Frontal cortex (tissue), 4 donors: ENCODE measurements around the gene AMMECR1. TPM values are rescaled to one million over a fixed set of nuclear protein-coding genes. Genes with fewer than 3 reads are reported as not detected.
"Not testable (repeated sequence)": the region's sequence is repeated elsewhere in the genome, so short reads cannot be mapped to it uniquely, and the experiment has no call there.

ENCODE experiments used
- DNase-seq, 2 donors: peaks; one replicate each; pipeline ENCODE4 v3.0.0; 2012; ENCODE audit warnings: low spot score in 2 of 2
- FAIRE-seq: peaks from 2 replicates; lab custom pipeline; 2012; peaks lifted over from hg19 to GRCh38; lab: Jason Lieb, UNC
- total RNA-seq: library from RNA; depleted of rRNA; stranded (reverse); fragments of >200 nt; gene quantifications from one replicate; pipeline ENCODE4 v1.2.3, GENCODE V29; 2014
- donor health status: control.
- donor health status: control.
- donor health status: control.

AMMECR1 gene
- total RNA-seq, result 2.9 TPM

DNA sequence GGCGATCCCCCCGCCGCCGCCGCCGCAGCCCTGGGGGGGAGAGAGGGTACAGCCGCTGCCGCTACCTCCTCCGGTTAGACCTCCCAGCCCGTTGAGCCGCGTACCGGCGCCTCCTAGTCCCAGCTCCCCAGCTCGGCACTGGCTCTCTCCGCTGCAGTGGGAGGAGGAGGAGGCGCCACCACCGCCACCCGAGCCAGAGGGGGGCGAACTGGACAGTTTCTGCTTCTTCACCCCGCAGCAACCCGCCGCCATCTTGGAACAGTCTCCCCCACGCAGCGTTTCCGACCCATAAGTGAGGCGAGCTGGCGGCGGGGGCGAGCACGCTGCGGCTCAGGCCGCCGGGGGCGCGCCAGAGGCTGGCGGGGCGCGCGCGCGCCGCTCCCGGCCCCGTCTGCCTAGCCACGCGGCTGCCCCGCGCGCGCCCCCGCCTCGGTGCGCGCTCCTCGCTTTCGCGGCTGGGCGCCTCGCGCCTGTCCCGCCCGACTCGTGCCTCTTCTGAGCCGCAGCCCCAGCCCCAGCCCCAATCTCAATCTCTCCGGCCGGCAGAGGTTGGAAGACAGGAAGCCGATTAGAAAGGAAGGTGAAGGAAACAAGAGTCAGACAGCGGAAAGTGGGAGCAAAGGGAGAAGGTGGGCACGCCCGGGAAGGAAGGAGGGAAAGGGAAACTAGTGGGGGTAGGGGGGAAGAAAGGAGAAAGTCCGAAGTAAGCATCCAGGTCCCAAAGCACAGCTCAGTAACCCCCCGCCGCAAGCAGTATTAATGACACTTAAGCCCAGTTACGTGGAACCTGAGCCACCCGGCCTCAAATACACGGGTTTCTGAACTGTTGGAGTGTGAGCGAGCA is at the start of gene AMMECR1:
AMMECR1 (minus strand) TSS at position 266 of the 844 bp plus-strand sequence; CDS start at position 252, 14 bp downstream.
- FAIRE-seq (no peak), DNase-seq (peak; percentile 74 to 80)

DNA sequence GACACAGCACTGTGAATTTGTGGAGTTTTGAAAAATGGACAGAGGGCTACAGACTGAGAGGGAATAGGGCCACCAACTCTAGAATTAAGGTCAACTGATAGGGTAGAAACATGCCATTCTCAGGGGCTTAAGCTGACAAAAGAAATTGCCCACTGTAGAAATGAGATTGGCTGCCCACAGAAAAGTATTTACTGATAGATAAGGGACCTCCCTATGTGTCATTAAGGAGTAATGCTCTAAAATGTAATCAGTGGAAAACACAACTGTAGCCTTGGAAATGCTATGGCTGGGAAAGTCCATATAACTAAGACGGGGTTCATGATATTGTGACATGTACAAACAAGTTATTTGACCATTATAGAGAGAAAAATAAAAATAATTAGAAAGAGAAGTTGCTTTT is 45.4 kb upstream of the AMMECR1 start:
- no peak for FAIRE-seq
- DNase-seq, result no peak

DNA sequence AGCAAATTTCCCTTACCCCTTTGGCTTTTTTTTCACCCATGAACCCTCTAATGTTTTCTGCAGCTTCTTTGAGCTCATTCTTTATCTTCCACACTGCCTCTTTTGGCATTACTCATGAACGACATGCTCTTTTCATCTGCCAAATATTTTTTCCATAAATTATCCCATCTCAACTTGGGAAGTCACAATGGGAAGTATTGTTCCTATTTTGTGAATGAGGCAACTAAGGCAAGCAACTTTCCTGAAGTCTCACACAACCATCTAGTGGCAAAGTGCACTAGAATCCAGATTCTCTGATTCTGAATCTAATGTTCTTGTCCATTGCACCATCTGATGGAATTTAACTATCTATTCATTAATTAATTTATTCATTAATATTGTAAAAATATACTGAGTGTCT is 41.4 kb upstream of the AMMECR1 start:
- no peak for FAIRE-seq

DNA sequence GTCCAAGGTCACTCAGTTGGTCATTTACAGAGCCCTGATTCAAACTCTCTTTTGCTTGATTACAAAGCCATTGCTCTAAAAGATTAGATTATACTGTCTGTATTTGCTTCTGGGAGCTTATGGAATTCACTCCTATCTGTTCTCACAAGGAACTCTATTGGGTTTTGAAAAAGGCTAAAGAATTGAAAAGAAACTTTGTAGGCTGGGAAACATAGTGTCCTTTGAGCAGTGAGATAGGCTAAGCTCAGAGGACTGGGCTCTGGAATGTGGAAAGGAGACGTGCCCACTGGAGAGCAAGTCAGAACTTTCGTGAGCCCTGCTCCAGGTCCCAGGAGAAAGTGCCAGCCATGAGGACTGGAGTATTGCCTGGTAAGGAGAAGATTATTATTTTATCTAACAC is 40.7 kb upstream of the AMMECR1 start, which contains the start of gene RTL9:
RTL9 (plus strand) TSS at position 301 of the 400 bp plus-strand sequence. CDS start 91,770 bp downstream, outside the sequence.
- FAIRE-seq (no peak), DNase-seq (no peak)

More for the DNA sequence above, 41.4 kb upstream of the AMMECR1 start:
- DNase-seq, result peak in 1 of 2 donors; percentile 8

DNA sequence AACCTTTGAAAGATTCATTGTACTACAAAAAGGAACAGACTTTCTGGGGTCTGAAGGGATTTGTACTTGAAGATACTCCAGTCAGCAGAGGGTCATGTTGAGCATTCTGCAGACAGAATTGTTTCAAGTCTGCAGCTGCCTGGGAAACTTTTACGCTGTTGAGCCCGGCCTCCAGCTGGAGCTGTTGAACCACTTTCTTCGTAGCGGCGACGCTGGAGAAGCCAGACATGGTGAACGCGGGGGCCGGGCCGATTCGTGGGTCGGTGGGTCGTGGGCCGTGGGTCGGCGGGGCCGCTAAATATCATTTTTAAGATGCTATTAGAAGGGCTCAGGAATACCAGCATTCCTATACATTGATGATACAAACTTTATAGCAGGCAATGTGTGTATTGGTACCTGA is 28.8 kb upstream of the AMMECR1 start:
- DNase-seq (no peak), FAIRE-seq (no peak)

DNA sequence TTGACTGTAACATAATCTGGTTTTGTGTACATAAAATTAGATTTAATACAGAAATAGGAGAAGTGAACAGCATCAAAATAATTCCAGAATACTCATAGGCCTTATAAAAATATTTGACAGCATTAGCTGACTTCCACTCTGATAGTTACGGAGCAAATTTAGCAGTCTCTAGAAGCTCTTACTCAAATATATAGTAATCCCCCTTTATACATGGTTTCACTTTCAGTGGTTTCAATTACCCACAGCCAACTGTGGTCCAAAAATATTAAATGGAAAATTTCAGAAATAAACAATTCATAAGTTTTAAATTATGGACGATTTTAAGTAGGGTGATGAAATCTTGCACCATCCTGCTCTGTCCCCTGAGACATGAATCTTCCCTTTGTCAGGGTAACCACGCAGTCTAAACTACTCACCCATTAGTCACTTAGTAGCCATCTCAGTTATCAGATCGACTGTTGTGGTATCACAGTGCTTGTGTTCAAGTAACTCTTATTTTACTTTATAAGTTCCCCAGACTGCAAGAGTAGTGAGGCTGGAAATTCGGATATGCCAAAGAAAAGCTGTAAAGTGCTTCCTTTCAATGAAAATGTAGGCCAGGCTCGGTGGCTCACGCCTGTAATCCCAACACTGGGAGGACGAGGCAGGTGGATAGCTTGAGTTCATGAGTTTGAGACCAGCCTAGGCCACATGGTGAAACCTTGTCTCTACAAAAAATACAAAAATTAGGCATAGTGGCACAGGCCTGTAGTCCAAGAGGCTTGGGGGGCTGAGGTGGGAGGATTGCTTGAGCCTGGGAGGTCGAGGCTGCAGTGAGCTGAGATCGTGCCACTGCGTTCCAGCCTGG is 23.5 kb upstream of the AMMECR1 start:
- no peak for DNase-seq
- no peak for FAIRE-seq

DNA sequence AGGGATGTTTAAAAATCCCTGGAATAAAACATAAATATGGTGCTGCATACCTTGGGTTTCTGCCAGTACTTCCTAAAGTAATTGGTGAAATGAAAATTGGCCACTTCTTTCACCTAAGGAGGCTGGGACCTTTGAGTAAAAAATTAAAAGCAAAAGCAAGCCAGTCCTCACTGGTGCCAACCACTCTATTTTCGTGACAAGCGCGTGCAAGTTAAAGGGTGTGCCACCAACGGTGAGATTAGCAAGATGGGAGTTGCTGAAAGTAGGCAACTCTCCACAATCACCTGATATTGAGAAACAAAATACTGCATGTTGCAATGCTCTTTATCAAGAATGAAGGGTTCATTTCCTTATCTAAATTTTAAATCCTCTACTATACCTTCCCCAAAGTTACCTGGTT is 21.1 kb upstream of the AMMECR1 start:
- FAIRE-seq (no peak), DNase-seq (no peak)

DNA sequence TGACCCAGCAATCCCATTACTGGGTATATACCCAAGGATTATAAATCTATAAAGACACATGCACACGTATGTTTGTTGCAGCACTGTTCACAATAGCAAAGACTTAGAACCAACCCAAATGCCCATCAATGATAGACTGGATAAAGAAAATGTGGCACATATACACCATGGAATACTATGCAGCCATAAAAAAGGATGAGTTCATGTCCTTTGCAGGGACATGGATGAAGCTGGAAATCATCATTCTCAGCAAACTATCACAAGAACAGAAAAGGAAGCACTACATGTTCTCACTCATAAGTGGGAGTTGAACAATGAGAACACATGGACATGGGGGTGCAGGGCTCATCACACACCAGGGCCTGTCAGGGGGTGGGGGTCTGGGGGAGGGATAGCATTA is 15.6 kb upstream of the AMMECR1 start:
- DNase-seq, FAIRE-seq: not testable (repeated sequence)

DNA sequence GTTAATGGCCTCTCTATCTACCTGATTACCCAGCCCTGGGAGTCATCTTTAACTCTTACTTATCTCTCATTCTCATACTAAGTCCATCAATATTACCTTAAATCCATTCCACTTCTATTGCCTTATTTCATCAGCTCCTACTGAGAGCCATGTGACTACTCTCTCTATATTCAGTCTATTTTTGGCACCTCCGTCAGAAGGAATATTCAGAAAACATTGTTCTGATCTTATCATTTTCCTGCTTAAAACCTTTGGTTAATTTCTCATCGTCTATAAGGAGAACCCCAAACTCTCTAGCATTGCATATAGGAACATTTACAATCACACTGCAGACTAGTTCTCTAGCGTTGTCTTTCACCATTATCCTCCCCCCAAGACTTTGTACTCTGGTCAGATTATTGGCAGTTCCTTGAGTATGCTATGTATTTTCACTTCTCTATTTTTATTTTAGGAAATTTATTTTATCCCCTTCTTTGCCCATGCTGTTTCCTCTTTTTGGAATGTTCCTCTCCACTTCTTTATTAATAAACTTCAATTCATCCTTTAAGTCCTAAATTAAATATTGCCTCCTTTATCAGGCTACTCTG is 13.7 kb upstream of the AMMECR1 start:
- FAIRE-seq, result no peak

DNA sequence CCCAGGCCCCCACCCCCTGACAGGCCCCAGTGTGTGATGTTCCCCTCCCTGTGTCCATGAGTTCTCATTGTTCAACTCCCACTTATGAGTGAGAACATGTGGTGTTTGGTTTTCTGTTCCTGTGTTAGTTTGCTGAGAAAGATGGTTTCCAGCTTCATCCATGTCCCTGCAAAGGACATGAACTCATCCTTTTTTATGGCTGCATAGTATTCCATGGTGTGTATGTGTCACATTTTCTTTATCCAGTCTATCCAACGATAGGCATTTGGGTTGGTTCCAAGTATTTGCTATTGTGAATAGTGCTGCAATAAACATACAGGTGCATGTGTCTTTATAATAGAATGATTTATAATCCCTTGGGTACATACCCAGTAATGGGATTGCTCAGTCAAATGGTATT is 10.7 kb upstream of the AMMECR1 start:
- not testable (repeated sequence) for FAIRE-seq, DNase-seq

More for the DNA sequence above, 13.7 kb upstream of the AMMECR1 start:
- DNase-seq, result no peak

DNA sequence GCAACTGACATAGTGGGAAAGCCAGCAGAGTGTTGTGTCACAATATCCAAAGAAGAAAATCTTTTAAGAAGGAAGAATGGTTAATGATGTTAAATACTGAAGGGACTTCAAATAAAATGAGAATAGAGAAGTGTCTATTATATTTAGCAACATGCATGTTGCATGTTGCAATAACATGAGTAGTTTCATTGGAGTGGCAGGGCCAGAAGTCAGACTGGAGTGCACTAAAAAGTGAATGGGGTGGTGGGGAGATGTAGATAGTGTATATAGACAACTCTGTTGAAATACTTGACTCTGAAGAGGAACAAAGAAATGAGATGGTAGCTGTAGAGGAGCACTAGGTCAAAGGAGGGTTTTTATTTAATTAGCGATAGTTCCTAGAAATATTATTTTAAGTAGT is 9.5 kb upstream of the AMMECR1 start:
- no peak for DNase-seq
- no peak for FAIRE-seq

DNA sequence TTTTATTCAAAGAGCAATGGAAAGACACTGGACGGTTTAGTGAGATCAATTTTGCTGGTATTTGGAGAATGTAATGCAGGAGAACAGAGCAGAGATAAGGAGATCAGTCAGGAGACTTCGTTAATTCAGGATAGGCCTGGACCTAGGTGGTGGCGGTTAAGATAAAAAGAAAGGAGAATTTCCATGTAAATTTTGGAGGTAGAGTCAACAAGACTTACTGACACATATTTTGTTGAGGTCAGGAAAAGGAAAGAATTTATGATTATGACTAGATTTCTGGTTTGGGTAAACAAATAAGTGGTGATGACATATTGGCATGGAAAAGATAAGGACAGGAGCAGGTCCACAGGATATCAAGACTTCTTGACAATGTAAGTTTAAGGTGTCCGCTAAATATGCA is 8.8 kb upstream of the AMMECR1 start:
- DNase-seq (no peak), FAIRE-seq (no peak)

DNA sequence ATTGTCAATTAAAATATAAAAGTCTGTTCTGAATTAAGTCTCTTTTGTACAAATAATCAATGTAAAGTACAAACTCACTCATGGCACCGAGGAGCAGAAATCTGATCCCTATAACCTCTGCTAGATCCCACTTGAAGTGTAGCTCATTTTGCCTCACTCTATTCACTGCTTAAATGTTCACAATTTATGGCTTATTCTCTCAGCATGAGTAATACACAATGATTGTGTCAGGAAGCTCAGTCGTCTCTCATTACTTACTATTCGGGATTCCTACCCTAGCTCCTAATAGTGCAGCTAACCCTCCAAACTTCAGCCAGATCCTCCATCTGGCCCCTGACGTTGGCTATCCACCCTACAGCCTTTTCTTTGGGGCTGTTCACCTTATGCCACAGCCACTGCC is 4.7 kb upstream of the AMMECR1 start:
- FAIRE-seq (no peak), DNase-seq (no peak)

DNA sequence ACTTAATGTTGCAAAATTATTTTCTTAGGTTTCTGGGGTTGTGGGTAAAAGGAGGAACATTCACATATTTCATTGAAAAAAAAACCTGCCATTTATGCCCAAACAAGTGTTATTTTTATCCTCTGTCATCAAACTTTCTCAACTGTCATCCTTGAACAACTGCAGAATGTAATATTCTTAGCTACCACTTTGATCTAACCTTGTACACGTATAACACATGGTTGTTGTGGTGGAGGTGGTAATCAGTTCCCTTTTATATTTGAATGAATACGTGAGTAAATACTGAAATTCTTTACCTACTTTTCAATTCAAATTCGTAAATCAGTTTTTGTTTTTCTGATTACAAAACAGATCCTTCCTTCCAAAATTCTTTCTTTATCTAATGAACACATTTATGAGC is 3.8 kb upstream of the AMMECR1 start:
- FAIRE-seq, result no peak
- DNase-seq, result no peak

DNA sequence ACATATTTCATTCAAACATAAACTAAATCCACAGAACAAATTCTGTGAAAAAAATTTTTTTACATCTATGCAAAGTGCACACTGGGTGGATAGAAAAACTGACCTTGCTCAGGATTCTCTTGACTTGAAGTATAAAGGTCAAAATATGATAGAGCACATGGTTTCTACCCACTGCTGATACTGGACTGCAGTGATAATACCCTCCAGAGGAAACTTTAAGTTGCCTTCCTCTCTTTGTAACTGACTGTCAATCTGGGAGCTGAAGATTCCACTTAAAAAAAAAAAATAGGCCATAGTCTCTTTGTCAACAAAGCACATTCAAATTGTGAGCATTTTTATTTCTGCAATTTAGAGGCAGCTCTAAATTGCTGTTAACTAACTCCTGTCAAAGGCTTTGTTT is 3.2 kb upstream of the AMMECR1 start:
- no peak for DNase-seq
- FAIRE-seq, result no peak

DNA sequence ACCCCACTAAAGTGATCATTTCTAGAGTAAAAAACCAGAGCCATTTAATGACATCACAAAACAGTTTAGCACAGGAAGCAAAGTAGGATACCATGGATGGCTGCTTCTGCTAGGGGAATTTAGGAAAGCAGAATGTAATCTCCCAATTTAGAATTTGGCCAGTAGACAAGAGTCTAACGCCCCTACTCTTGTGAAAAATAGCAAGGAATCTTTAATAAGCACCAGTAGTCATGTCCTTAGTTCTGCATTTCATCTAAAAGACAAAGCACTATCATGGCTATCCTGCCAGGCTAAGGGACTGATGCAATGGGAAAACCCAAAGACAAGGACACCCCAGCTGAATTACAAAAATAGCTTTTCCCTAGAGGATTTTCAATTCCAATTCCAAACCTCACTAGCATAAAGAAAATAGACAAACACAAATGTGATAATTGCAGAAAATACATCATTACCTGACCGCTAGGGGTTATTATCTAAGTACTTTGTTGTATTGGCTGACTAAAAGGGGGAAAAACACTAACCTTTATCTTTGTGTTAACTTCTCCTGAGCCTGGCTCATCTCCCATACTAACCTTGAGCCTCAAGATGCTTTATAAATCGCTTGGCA is 2.6 kb upstream of the AMMECR1 start:
- no peak for DNase-seq
- FAIRE-seq, result no peak

DNA sequence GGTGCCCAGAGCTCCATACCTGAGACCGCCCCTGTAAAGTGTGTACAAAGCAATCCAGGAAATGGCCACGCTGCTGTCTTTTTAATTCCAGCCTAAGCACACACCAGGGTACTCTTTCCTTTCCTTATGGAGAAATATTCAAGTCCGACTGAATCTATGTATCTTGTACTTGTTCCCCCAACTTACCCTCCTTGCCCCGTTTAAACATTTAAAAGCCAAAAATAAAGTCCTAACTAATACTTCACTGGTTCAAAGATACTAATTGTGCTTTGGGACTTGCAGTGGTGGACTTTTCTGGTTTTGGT is 731 bp upstream of the AMMECR1 start:
- DNase-seq (no peak), FAIRE-seq (no peak)

DNA sequence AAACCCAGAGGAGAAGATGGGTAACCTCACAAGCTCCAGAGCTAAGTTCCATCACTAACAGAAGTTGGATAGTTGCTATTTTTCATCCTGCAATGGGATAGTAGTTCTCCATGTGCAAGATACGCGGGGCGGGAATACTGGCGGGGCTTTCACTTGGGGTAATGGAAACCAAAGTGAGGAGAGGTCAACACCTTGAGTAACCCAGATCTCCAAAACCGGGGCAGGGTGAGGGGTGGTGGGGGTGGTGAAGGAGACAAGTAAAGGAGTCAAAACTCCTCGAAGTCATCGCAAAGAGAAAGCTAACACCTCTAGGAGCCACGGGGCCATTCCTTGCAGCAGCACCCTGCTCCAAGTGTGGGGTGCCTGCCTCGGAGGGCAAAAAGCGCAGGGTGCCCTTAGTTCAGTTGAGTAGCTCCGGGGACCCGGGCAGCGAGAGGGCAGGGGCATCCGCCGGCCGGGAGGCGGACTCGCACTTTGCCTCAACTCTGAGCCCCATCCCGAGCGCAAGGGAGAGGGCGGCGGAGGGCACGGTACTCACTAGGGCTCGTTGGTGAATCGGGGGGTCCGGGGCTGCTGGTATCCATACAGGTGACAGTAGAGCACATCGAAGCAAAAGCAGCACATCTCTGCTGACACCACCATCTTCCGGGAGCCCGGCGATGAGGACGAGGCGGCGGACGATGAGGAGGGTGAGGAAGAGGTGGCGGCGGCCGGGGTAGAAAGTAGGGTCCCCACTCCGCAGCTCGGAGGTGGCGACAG is 645 bp downstream of the AMMECR1 start:
- DNase-seq (peak; percentile 13 to 40), FAIRE-seq (no peak)

DNA sequence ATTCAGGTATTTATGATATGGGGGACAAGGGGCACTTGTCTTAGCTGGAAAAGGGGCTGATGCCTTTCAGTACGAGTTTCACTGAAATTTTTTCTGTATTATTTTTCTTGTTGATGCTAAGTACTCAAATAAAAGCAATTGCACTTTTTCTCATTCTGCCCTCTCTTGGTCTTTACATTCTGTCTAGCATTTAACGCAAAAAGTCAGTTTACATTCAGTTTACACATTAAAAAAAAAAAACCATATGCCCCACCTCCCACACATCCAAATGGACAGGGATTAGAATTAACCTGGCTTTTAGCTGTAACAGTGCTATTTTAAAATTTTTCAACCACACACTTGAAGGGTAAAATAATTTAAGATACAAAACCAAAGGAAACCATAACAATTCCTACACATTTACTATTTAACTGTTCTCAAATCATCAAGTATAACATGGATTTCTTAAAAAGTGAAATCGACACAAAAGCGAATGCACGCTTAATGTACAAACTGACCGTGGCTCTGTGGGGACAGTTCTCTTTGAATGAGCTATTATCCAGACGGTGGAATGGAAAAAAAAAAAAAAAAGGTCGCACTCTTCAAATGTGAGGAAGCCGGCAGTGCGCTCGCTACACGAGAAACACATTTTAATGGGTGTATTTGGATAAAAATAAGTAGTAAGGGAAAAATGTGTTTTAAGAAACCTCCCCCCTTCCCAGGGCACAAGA is 1.4 kb downstream of the AMMECR1 start:
- no peak for DNase-seq
- no peak for FAIRE-seq
